Measurements from ENCODE around the gene PSENEN. TPM values are rescaled to one million over a fixed set of nuclear protein-coding genes. Genes with fewer than 3 reads are reported as not detected.
A peak's percentile ranks its signal among the peaks of the same experiment; 100 is the strongest.

Gene PSENEN
- total and polyA plus RNA-seq, 2 experiments from 2014 or later = 39.1 to 106 TPM

DNA sequence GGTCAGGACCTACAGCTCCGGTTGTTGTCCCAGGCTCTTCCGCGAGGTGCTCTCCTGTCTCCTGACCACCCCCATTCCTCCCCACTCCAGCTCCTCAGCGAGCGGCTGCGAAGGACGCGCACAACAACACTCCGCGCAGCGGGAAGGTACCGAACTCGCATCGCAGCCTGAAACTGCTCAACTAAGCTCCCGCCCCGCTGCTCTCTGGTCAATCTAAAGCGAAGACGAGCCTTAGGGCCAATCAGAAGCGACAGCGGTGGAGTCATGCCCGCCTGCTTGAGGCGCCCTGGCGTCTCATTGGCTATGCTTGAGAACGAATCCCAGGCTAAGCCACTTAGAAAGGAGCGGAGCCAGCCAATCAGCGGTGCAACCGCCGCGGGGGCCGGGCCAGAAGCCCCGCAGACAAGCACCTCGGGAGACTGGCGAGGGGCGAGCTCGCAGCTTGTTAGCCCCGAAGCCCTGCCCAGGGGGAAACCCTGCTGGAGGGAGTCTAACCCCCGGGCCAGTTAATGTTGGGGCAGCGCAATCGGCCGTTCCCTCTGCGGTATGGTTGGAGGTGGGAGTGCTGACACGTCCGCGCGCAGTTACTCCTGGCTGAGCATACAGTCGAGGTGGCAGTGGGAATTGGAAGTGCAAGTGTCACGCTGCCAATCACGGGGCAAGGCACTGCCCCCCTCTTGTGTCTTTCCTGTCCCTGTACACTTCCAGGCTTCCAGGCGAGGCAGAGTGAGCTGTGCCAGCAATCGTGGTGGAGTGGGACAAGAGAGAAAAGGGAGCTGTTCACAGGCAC lies 43.0 kb upstream of the PSENEN start:
- peaks cover 3% of the 10 kb centered on the region for H3K27me3 ChIP-seq
- TF ChIP-seq EZH2 (IDR thresholded peaks at IDR 0.05; ENCODE audit: borderline replicate concordance) = no peak
- TF ChIP-seq, protein P1, sequence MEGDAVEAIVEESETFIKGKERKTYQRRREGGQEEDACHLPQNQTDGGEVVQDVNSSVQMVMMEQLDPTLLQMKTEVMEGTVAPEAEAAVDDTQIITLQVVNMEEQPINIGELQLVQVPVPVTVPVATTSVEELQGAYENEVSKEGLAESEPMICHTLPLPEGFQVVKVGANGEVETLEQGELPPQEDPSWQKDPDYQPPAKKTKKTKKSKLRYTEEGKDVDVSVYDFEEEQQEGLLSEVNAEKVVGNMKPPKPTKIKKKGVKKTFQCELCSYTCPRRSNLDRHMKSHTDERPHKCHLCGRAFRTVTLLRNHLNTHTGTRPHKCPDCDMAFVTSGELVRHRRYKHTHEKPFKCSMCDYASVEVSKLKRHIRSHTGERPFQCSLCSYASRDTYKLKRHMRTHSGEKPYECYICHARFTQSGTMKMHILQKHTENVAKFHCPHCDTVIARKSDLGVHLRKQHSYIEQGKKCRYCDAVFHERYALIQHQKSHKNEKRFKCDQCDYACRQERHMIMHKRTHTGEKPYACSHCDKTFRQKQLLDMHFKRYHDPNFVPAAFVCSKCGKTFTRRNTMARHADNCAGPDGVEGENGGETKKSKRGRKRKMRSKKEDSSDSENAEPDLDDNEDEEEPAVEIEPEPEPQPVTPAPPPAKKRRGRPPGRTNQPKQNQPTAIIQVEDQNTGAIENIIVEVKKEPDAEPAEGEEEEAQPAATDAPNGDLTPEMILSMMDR (IDR thresholded peaks at IDR 0.05; ENCODE audit: poor library complexity) = no peak
- no peak for TF ChIP-seq EZH2phosphoT487 (IDR thresholded peaks at IDR 0.05; ENCODE audit: low read depth, severe bottlenecking, unreplicated experiment)
- H3K4me2 ChIP-seq = peak overlapping the region; percentile 85
- H3K9me2 ChIP-seq (replicated peaks; ENCODE audit: insufficient read depth) = no peaks in the 10 kb centered on the region
- under 1% methylated on average over 50 of the region's 50 CpGs for WGBS (ENCODE audit: low lambda C conversion rate, missing lambda C conversion rate)
- peak overlapping the region; percentile 68 for H2AFZ ChIP-seq
- peaks cover 3% of the 10 kb centered on the region for H3K4me1 ChIP-seq (ENCODE audit: insufficient read depth)
- H3K9me3 ChIP-seq (ENCODE audit: low read depth) = no peaks in the 10 kb centered on the region
- no peak overlapping the region for H3K27ac ChIP-seq
- H3K36me3 ChIP-seq (replicated peaks; ENCODE audit: insufficient read depth, low read depth) = no peaks in the 10 kb centered on the region
- H3K79me2 ChIP-seq = no peaks in the 10 kb centered on the region
- peak overlapping the region; percentile 39 for H3K4me3 ChIP-seq
- DNase-seq (ENCODE audit: low spot score) = peak; percentile 96
- H4K20me1 ChIP-seq (ENCODE audit: insufficient read depth, poor library complexity, severe bottlenecking) = no peaks in the 10 kb centered on the region

DNA sequence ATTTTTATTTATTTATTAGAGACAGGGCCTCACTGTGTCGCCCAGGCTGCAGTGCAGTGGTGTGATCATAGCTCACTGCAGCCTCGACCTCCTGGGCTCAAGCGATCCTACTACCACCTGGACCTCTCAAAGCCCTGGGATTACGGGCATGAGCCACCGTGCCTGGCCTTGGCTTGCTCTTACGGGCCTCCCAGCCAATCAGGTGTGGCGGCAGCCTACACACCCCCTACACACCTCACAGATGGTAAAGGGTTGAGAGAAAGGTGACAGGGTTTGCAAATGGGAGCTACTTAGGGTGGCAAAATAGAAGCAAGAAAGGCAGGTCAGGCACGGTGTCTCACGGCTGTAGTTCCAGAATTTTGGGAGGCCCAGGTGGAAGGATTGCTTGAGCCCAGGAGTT lies 42.1 kb upstream of the PSENEN start:
- H3K9me3 ChIP-seq (ENCODE audit: low read depth) = no peaks in the 10 kb centered on the region
- H4K20me1 ChIP-seq (ENCODE audit: insufficient read depth, poor library complexity, severe bottlenecking) = no peaks in the 10 kb centered on the region
- WGBS (ENCODE audit: low lambda C conversion rate, missing lambda C conversion rate) = 63% methylated on average over 9 of the region's 9 CpGs
- H3K79me2 ChIP-seq = no peaks in the 10 kb centered on the region
- DNase-seq (ENCODE audit: low spot score) = no peak
- H3K27me3 ChIP-seq = peaks cover 3% of the 10 kb centered on the region
- no peak overlapping the region for H3K27ac ChIP-seq
- no peak overlapping the region for H2AFZ ChIP-seq
- TF ChIP-seq EZH2 (IDR thresholded peaks at IDR 0.05; ENCODE audit: borderline replicate concordance) = no peak
- TF ChIP-seq EZH2phosphoT487 (IDR thresholded peaks at IDR 0.05; ENCODE audit: low read depth, severe bottlenecking, unreplicated experiment) = no peak
- TF ChIP-seq, protein P1 (IDR thresholded peaks at IDR 0.05; ENCODE audit: poor library complexity) = no peak
- peaks cover 3% of the 10 kb centered on the region for H3K4me1 ChIP-seq (ENCODE audit: insufficient read depth)
- H3K4me2 ChIP-seq = peak overlapping the region; percentile 85
- H3K4me3 ChIP-seq = no peak overlapping the region
- no peaks in the 10 kb centered on the region for H3K9me2 ChIP-seq (replicated peaks; ENCODE audit: insufficient read depth)
- H3K36me3 ChIP-seq (replicated peaks; ENCODE audit: insufficient read depth, low read depth) = no peaks in the 10 kb centered on the region

DNA sequence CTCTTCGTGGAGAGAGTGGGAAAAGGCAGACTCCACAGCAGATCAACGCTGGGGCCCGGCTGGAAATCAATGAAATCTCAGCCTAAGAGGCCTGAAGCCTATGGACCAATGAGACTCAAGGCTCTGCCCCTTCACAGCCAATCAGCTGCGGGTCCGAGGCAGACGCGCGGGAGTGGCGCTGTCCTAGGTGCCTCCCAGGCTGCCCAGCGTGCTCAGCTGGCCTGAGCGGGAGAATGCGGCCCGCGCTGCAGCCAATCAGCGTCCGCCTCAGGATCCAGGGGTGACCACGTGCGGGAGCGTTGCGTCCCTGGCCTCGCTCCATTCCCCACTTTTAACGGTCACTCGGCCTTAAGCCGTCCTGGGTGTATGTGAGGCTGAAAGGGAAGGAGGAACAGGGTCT lies 41.2 kb upstream of the PSENEN start, which contains the start of gene ZBTB32:
Gene ZBTB32, plus strand, starts transcription at position 341 of the 400 bp plus-strand sequence. CDS start 10,069 bp downstream, outside the sequence.
- Histone ChIP-seq H2AFZ (no peak within 1 kb of the TSS), H4K20me1 (ENCODE audit: insufficient read depth, poor library complexity, severe bottlenecking) (no peaks in the 10 kb centered on the region), H3K9me2 (replicated peaks; ENCODE audit: insufficient read depth) (no peaks in the 10 kb centered on the region), H3K27ac (no peak within 1 kb of the TSS), H3K79me2 (no peaks in the 10 kb centered on the region), H3K9me3 (ENCODE audit: low read depth) (no peaks in the 10 kb centered on the region), H3K4me3 (no peak within 1 kb of the TSS), H3K27me3 (peaks cover 3% of the 10 kb centered on the region), H3K36me3 (replicated peaks; ENCODE audit: insufficient read depth, low read depth) (no peaks in the 10 kb centered on the region), H3K4me2 (no peak within 1 kb of the TSS), H3K4me1 (ENCODE audit: insufficient read depth) (peaks cover 3% of the 10 kb centered on the region)
- 36% methylated on average over 24 of the region's 24 CpGs for WGBS (ENCODE audit: low lambda C conversion rate, missing lambda C conversion rate)
- DNase-seq (ENCODE audit: low spot score) = no peak
- TF ChIP-seq, protein P1 (IDR thresholded peaks at IDR 0.05; ENCODE audit: poor library complexity) = no peak
- TF ChIP-seq EZH2phosphoT487 (IDR thresholded peaks at IDR 0.05; ENCODE audit: low read depth, severe bottlenecking, unreplicated experiment) = no peak
- TF ChIP-seq EZH2 (IDR thresholded peaks at IDR 0.05; ENCODE audit: borderline replicate concordance) = no peak
